ENCODE measurements around the gene SEC23B. TPM values are rescaled to one million over a fixed set of nuclear protein-coding genes. Genes with fewer than 3 reads are reported as not detected.
"Not testable (repeated sequence)": the region's sequence is repeated elsewhere in the genome, so short reads cannot be mapped to it uniquely, and the experiment has no call there.

SEC23B gene
- 10 to 100 TPM; 42.4 to 48.8 (median 44.6) TPM for polyA plus RNA-seq (ENCODE audit: insufficient read depth in 1 of 5, insufficient read length in 5 of 5, low replicate concordance in 1 of 5)
- long read RNA-seq, donor 1, partial matches to known transcripts = 10 of 12 reads
- long read RNA-seq, donor 1, other reads (novel, unspliced or antisense) = 0 of 12 reads
- long read RNA-seq, donor 2, partial matches to known transcripts = 6 of 11 reads
- long read RNA-seq, donor 2, other reads (novel, unspliced or antisense) = 0 of 11 reads
- long read RNA-seq, donor 3, transcript SEC23B-202 (20 exons, 3,464 nt) = major isoform, 5 of 9 reads
- long read RNA-seq, donor 3, partial matches to known transcripts = 0 of 9 reads
- long read RNA-seq, donor 3, other reads (novel, unspliced or antisense) = 0 of 9 reads
- long read RNA-seq, donor 4, partial matches to known transcripts = 7 of 11 reads
- long read RNA-seq, donor 4, other reads (novel, unspliced or antisense) = 0 of 11 reads
- long read RNA-seq, donor 5, transcript SEC23B-204 (20 exons, 3,484 nt) = major isoform, 5 of 22 reads
- long read RNA-seq, donor 5, partial matches to known transcripts = 14 of 22 reads
- long read RNA-seq, donor 5, other reads (novel, unspliced or antisense) = 0 of 22 reads
- long read RNA-seq, donor 6, partial matches to known transcripts = 0 of 7 reads
- long read RNA-seq, donor 6, other reads (novel, unspliced or antisense) = 0 of 7 reads
- long read RNA-seq, donor 7, transcript SEC23B-202 (20 exons, 3,464 nt) = minor isoform, 5 of 11 reads
- long read RNA-seq, donor 7, transcript SEC23B-204 (20 exons, 3,484 nt) = major isoform, 6 of 11 reads
- long read RNA-seq, donor 7, partial matches to known transcripts = 0 of 11 reads
- long read RNA-seq, donor 7, other reads (novel, unspliced or antisense) = 0 of 11 reads
- long read RNA-seq, donor 8, partial matches to known transcripts = 0 of 1 reads
- long read RNA-seq, donor 8, other reads (novel, unspliced or antisense) = 0 of 1 reads

- DNase-seq = peak; percentile 97
These were observed at the start of gene SEC23B for GRCh38 chr20:18507218-18508191. Gene SEC23B, plus strand, starts transcription at chr20:18507940. Its CDS starts 2,896 bp downstream, at chr20:18510836.

GRCh38 chr20:18465536-18466200, 42.1 kb upstream of the SEC23B start:
- DNase-seq = no peak

DNA sequence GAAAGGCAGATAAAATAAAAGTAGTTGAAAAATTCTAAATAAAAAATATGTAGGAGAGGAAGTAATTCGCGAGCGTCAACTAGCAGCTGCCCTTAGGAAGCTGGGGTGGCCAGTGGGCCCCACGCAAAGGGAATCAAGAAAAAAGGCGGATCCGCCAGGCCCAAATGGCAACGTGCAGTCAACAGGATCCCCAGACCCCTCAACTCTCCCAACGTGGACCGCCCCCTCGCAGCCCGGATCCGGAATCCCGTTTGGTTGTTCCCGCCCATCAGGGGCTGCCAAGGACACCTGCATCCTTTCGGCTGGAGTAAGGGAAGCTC, 41.2 kb upstream of the SEC23B start:
- no peak for DNase-seq

DNA sequence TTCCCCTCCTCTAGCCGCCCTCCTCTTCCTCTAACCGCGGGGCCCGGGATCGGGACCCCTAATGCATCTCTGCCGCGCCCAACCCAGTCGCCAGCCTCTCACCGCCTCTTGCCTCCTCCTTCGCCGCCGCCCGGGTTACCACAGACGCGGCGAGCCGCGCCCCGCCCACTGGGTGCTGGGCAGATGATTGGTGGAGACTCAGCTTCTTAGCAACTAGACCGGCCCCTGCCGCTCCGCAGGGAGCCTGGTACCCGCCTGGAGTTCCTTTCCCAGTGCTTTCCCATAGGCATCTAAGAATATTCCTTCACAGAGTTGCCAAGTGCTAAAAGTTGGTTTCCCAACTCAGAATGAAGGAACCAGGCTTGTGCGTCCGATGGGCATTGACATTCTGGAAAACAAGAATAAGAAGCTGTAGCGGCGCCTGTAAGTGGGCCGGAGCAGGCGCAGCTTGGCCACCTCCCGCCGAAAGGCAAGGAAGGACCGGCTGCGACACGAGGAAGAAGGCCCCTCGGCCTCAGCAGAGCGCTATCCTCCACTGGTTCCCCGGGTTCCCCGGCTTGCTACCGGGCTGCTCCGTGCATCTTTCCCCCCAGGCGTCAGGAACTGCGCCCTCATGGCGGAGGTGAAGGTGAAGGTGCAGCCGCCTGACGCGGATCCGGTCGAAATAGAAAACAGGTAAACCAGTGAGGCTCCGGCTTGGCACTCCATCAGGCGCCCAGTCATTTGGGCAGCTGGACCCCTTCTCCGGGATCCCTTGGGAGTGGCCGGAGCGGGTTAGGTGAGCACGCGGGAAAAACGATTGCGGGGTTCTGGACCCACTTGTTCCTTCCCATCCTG, 40.6 kb upstream of the SEC23B start, which contains the start of the genes DZANK1 and POLR3F:
TSS of gene DZANK1 (minus strand) at position 137 of the 837 bp plus-strand sequence. CDS start 1,672 bp downstream, outside the sequence.
TSS of gene POLR3F (plus strand) at position 497 of the 837 bp plus-strand sequence. CDS start at position 614, 117 bp downstream.
- peak; percentile 96 to 97 for DNase-seq

GRCh38 chr20:18477218-18477617, 30.5 kb upstream of the SEC23B start:
- DNase-seq = no peak

DNA sequence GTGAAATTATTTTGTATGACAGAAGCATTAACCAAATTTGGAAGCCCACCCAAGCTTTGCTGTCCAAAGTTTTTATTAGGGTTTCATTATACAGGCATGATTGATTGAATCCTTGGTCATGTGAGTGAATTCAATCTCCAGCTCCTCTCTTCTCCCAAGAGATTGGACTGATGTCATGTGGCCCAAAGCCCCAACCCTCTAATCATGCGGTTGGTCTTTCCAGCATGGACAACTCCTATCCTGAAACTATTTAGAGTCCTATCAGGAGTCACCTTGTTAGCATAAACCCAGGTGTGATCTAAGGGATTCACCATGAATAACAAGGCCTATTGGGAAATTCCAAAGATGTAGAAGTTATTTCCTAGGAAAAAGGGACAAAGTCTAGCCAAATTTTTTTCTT, 29.9 kb upstream of the SEC23B start:
- DNase-seq = no peak

GRCh38 chr20:18481596-18481995, 26.1 kb upstream of the SEC23B start:
- DNase-seq = no peak

DNA sequence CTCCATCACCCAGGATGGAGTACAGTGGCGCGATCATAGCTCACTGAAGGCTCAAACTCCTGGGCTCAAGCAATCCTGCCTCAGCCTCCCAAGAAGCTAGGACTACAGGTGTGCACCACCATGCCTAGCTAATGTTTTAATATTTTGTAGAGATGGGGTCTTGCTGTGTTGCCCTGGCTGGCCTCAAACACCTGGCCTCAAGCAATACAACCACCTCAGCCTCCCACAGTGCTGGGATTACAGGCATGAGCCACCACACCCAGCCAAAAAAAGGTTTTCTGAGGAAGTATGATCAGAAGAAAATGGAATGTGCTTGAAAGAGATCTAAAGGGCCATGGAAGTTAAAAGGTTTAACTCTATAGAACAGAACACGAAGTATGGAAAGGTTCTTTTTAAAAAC, 19.4 kb upstream of the SEC23B start:
- no peak for DNase-seq

GRCh38 chr20:18496042-18496441, 11.7 kb upstream of the SEC23B start:
- DNase-seq = no peak

DNA sequence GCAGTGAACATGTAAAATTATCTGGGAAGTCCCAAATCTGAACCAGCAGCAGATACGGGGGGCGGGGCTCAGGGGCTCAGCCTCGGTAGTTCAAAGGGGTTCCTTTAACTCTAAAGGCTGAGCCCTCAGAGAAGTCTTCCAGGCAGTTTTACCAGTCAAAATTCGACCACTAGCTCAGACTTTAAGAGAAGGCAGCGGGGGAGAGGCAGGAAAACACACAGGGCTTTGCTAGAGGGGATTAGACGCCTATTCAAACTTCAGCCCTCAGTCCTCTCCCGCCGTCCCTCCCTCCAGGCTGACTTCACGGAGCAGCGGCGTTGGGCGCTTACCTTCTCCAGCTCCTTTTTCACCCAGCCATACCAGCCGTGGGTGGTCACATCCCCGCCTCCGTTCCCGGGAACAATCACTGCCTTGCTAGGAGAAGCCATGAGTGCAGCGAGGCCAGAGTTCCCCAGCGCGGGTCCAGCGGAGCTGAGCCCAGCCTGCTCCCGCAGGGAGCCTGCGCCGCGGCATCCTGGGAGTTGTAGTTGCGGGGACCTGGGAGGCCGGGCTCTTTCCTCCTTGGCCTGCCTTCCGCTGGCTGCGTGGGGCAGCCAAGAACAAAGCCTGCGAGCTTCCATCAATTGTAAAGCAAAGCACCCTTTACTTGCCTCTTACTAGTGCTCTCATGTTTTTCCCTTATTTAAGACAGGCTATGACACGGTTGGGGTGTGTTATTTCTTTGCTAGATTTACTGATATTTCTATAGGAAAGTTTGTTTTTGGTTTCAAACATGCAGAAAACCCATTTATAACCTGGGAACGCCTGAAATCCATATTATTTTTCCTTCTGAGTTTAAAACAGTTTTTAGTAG, 10.8 kb upstream of the SEC23B start, which contains the start of gene RBBP9:
TSS of gene RBBP9 (minus strand) at position 486 of the 853 bp plus-strand sequence. CDS start at position 428, 58 bp downstream.
- peak; percentile 83 to 85 for DNase-seq

- DNase-seq = no peak
These were observed 10.1 kb upstream of the SEC23B start for GRCh38 chr20:18497603-18498002.

- not testable (repeated sequence) for DNase-seq
These were observed 6.1 kb upstream of the SEC23B start for GRCh38 chr20:18501672-18502071.

DNA sequence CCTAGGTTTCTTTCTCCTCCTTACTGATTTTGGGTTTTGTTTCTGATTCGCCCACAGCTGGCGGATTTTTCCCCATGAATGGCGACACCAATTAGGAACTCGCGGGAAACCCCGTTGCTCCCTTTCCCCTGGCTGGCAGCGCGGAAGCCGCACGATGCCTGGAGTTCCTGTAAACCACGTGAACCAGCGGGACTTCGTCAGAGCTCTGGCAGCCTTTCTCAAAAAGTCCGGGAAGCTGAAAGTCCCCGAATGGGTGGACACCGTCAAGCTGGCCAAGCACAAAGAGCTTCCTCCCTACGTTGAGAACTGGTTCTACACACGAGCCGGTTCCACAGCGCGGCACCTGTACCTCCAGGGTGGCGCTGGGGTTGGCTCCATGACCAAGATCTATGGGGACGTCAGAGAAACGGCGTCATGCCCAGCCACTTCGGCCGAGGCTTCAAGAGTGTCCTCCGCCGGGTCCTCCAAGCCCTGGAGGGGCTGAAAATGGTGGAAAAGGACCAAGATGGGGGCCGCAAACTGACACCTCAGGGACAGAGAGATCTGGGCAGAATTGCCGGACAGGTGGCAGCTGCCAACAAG, 3.2 kb upstream of the SEC23B start:
- DNase-seq = no peak

DNA sequence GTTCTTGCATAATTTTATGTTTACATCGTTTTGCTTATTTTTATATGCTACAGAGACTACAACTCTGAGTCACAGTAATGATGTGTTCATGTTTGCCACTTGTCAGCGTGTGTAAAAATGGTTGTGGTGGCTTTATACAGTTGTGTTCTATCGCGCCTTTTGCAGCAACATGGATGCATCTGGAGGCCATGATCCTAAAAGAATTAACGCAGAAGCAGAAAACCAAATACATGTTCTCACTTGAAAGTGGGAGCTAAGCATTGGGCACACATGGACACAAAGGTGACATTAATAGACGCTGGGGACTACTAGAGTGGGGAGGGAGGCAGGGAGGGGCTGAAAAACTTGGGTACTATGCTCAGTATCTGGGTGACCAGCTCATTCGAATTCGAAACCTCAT, 996 bp upstream of the SEC23B start:
- peak in 1 of 2 donors; percentile 9 for DNase-seq

DNA sequence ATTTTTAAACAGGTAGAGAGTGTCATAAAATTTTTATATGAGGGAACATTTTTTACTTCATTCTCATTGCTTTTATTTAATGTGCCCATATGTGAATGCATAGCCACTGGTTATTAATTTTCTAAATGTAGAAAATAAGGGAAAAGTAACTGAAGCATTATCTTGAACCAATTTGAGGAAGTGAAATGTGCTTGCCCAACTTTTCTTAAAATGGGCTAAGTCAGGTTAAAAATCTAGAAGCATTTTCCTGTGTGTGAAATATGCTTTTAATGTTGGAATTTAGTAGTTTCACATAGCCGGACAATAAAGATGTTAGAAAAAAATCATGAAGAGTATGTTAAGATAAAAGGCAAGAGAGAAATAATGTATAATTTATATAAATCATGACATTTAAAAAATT, 3.8 kb downstream of the SEC23B start:
- DNase-seq = no peak

- DNase-seq = no peak
These were observed 5.5 kb downstream of the SEC23B start for GRCh38 chr20:18513208-18513607.

DNA sequence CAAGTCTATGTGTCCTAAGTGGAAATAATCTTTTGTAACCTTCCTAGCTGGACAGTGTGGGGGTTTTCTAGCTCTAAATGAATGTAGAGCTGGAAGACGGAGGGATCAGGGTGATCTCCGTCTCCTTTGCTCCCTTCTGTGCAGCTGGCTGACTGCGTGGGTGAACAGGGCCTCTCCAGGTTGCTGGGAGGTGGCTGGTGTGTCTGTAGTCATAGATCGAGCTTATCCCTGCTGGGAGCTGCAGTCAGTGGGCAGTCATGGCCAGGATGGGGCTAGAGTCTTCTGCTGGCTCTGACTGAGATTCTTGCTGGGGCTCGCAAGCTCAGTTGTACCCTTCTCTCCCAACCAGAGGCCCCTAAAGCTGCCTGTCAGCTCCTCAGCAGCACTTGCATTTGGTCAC, 6.4 kb downstream of the SEC23B start:
- no peak for DNase-seq

DNA sequence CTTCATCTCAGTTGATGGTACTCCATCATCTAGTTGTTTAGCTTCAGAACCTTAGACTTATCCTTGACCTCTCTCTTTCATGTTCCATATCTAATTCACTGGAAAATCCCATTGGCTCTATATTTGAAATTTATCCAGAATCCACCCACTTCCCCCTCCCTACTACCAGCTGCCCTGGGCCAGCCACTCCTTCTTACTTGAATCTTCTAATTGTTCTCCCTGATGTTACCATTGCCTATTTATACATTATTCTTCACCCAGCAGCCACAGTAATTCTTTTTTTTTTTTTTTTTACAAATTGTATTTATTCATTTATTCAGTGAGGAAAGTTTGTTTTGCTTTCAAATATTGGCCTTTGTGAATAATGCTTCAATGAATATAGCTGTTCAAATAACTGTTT, 8.2 kb downstream of the SEC23B start:
- DNase-seq = no peak

Measured in right lung (tissue), 10 donors.